ENCODE measurements around the gene TCP11.

TCP11 gene

DNA sequence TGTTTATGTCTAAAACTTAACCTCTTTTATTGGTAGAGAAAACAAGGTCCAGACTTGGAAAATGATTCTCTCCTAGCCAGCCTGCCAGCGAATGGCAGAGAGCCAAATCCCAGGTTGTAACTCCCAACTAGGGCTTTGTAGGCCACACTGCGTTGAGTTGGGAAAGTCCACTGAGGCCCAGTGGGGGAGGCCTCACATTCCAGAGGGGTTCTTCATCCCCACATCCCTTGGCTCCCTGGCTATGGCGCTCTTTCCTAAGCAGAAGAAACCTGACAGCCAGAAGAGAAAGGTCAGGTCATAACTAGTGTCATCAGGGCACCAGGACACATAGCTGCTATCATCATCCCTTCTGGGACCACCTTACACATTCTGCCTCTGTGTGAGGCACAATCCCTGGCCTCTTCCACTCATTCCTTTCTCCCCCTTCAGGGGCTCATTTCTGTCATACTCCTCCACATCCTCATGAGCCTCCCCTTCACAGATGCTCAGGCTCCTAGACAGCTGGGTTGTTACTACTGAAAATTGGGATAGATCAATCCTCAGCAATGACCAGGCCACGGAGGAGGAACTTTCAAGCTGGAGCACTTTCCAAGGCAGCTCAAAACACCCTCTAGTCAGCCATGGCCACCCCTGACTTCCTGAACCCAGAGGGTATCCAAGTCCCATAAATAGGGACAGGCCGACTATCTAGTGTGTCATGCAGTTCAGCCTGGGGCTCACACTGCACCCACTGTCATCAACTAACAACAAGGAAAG lies 48.6 kb downstream of the TCP11 start:
- no peak for DNase-seq (ENCODE audit: low read depth)

DNA sequence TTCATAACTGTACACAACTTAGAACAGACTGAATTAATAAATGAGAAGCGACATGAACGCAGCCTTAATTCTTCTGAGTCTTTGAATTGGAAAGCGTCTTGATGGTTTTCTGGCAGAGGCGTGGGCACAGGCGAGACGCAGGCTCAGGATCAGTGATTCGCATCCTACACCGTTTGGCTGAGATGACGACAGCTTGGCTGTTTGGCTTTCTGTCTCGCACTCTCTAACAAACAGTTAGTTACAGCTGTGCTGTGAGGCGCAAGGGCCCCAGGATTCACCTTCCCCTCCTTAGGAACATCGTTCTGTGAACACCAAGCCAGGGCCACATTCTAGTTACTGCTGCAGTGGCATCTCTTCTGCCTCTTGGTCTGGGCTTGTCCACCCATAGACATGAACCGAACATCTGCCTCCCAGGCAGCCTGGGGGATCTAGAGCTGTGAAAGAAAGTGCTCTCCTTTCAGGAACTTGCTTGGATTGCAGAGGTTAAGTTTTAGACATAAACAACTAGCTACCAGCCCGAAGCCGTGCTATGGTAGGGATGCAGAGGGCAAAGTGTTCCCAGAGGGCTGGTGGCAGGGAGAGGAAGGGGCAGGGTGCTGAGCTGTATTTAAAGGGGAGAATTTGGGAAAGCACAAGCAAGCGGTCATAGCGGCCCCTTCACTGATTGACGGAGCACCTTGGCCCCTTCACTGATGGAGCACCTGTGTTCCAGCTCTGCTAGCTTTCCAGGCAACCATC lies 49.6 kb downstream of the TCP11 start:
- no peak for DNase-seq (ENCODE audit: low read depth)

- no peak for DNase-seq (ENCODE audit: low read depth)
Measured at GRCh38 chr6:35090734-35091133, 50.4 kb downstream of the TCP11 start.

DNA sequence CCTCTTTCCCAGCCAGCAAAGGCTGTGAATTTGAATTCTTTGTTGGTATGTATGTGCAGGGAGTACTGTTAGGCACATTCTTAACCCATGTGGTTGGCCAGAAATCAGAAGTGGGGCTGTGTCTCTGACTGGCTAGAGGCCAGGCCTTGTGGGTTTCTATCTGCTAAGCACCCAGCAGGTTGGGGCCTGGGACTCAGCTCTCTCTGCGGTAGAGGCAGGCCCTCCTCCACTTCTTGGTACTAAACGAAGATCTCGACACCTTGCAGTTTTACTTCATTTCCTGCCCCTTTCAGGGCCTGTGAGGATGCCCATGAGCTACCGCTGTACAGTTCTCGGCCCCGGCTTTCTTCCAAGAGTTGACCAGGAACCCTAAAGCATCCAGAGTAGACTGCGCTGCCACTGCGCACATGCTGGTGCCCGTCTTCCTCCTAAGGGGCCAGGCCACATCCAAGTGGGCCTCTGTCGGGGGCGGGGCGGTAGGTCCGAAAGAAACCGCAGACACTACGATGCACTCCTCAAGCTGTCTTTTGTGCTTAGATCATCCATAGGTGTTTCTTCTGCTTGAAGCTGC lies 51.1 kb downstream of the TCP11 start:
- DNase-seq (ENCODE audit: low read depth): no peak

- DNase-seq (ENCODE audit: low read depth): no peak
Measured at GRCh38 chr6:35089216-35089934, 51.8 kb downstream of the TCP11 start.

DNA sequence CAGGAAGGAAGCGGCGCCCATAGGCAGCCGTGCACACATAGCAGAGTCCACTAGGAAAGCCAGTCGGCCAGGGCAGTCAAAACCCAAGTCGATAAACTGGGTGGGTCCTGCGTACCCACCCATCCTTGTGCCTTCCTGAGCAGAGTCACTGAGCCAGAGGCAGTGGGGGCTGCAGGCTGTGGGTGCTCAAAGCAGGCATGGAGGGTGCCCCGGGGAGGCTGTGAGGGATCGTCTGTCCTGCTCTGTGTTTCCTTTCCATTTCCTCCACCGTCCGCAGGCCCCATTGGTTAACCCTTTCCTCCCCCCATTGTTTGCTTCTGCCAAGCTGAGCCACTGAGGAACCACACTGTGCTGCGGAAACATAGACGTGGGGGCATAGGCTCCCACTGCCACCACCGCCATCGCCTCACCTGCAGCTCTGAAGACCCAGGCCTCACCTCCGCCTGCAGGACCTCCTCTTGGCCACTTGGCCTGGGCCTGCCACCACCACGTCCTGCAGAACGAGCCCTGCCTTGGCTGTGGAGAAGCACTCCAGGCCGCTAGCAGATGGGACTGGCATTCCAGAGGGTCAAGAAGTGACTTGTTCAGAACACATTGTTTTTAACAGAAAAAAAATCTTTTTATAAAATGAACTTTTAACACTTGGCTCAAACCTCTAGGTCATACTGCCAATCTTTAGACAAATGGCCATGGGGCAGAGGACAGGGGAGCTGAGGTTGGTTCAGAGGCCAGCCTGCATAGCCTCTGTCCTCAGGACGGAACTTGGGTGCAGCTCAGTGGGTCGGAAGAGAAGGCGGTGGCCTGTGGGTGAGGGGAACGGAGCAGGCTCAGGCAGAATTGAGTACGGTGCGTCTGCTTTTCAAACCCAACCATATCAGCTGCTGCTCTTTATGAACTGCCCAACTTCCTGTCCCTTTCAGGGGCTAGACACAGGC lies 52.6 kb downstream of the TCP11 start:
- no peak for DNase-seq (ENCODE audit: low read depth)

- DNase-seq (ENCODE audit: low read depth): no peak
Measured at GRCh38 chr6:35087361-35088280, 53.5 kb downstream of the TCP11 start.

GRCh38 chr6:35086636-35087360 lies 54.3 kb downstream of the TCP11 start:
- no peak for DNase-seq (ENCODE audit: low read depth)

GRCh38 chr6:35086282-35086632 lies 54.9 kb downstream of the TCP11 start:
- DNase-seq (ENCODE audit: low read depth): no peak

DNA sequence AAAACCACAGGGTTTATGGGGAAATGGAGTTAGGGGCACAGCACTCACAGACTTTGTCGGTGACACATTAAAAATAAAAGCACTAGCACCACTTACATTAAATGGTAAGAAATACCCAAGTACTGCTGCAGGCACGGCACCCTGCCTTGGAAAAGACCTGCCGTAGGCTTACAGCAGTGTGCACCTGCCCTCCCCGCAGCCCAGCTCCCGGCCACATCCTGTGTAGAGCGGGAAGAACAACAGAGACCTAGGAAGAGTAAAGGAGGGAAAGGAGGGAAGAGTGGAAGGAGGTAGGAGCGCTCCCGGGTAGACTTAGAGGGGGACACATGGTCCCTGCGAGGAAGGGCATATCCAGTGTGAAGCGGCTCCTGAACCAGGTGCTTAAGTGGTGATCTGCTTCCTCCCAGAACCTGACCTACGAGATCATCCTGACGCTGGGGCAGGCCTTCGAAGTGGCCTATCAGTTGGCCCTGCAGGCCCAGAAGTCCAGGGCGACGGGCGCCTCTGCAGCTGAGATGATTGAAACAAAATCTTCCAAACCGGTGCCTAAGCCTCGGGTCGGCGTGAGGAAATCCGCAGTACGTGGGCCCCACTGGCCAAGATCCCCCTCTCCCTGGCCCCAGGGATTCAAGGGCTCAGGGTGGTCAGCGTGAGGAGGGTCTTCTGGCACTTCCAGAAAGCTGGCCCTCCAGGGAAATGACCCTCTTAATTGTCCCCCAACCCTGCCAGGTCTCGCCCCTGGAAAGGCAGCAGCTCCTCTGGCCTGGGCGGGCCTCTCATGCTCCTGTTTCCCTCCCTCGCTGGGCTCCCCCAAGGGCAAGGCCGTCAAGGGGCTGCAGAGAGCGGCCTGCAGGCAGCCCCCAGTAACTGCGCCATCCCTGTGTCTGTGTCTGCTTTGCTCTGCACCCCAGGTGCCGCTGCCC lies 55.5 kb downstream of the TCP11 start:
- no peak for DNase-seq (ENCODE audit: low read depth)

- DNase-seq (ENCODE audit: low read depth): no peak
Measured at GRCh38 chr6:35084511-35085203, 56.5 kb downstream of the TCP11 start.

DNA sequence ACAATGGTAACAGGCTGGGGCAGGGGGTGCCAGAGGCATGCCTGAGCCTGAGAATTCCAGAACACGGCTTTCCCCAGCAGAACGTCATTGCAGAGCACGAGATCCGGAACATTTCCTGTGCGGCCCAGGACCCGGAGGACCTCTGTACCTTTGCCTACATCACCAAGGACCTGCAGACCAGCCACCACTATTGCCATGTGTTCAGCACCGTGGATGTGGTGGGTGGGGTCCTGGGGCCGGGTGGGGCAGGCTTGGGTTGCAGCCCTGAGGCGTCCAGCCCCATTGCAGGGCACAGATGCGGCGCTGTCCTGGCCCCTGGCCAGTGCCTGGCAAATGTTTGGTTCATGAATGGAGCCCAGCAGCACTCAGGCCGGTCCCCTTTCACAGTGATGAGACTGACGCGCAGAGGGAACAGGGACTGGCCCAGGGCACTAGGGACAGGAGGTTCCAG lies 57.1 kb downstream of the TCP11 start:
- no peak for DNase-seq (ENCODE audit: low read depth)

- DNase-seq (ENCODE audit: low read depth): no peak
Measured at GRCh38 chr6:35083507-35083906, 57.6 kb downstream of the TCP11 start.

GRCh38 chr6:35082733-35083403 lies 58.3 kb downstream of the TCP11 start:
- no peak for DNase-seq (ENCODE audit: low read depth)

DNA sequence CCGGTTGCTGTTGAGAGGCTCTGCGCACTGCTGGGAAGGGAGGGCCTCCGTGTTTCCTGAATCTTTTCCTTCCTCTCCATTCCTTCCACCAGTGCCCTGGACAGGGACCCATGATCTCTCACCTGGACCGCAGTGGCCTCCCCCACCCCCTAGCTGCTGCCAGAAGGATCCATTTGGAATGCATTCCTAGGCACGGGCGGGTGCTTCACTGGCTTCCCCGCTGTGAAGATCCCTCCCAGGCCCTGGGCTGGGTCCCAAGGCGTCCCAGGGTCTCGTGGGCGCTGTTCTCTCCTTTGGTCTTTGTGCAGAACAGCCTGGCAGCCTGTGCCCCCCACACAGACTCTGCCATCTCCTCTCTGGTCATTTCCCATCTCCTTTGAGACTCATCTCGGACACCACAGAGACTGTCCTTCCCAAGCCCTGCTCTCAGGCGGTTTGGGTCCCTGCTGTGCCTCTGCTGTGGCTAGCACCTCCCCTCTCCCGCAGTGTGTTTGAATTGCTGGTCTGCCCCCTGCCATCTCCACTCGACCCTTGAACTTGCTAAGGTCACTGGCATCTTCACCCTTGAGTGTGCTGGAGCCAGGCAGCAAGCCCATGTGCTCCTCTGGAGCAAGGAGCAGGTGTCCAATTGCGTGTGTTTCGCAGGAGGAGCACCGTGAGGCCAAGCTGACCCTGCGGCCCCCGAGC lies 59.0 kb downstream of the TCP11 start:
- DNase-seq (ENCODE audit: low read depth): no peak

- no peak for DNase-seq (ENCODE audit: low read depth)
Measured at GRCh38 chr6:35081426-35081851, 59.7 kb downstream of the TCP11 start.
